ENCODE measurements around the gene LYL1.

Gene LYL1

GRCh38 chr19:13104848-13105711 lies 2.4 kb upstream of the LYL1 start:
- no peak for TF ChIP-seq GATA1 (IDR thresholded peaks at IDR 0.05; ENCODE audit: low read depth, low read length)
- TF ChIP-seq POLR2A (IDR thresholded peaks at IDR 0.05; ENCODE audit: low read length), result peak; percentile 28
- no peak for DNase-seq

DNA sequence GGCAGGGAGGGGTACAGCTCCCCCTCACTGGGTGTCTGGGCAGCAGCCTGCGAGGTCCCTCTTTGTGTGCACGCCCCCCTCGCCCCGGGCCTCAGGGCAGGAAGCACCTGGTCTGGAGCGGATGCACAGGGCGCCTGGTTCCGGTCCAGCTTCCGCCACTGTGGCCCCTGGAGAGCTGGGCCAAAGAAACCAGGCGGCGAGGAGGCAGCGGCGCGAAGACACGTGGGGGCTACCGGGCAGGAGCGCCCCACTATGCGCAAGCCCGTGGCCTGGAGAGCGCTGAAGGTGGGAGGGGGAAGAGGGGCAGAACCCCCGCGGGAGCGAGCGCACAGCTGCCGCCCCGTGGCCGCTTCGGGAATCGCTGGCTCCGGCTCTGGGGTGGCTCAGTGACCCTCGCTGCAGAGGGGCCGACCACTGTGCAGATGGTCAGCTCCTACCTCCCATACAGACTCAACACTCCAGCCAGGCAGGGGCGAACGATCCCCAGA lies 1.7 kb upstream of the LYL1 start:
- peak; percentile 52 for TF ChIP-seq POLR2A (IDR thresholded peaks at IDR 0.05; ENCODE audit: low read length)
- no peak for TF ChIP-seq GATA1 (IDR thresholded peaks at IDR 0.05; ENCODE audit: low read depth, low read length)
- DNase-seq, result peak; percentile 80 to 84

DNA sequence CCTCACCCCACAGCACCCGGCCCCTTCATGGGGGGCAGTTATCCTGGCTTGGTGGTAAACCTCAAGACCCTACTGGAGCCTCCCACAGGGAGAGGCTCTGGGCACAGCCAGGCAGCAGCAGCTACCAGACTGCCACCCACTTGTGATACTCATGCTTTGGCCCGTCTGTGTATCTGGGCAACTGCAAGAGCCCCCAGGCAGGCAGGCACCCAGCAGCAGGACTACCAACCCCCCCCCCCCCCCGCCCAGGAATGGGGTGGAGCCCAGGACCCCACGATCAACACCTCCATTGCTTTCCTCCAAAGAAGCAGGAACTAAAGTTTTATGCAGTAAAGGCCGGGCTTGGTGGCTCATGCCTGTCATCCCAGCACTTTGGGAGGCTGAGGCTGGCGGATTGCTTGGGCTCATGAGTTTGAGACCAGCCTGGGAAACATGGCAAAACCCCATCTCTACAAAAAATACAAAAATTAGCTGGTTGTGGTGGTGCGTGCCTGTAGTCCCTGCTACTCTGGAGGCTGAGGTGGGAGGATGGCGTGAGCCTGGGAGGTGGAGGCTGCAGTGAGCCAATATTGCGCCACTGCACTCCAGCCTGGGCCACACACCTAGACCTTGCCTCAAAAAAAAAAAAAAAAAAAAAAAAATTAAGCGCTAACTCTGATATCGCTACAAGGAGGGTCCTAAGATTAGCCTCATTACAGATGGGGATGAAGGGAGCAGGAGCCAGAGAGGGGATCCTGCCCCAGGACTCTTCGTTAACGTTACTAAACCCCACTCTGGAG lies 1.1 kb upstream of the LYL1 start:
- DNase-seq, result peak in 1 of 2 experiments; percentile 65
- TF ChIP-seq POLR2A (IDR thresholded peaks at IDR 0.05; ENCODE audit: low read length) (no peak), GATA1 (IDR thresholded peaks at IDR 0.05; ENCODE audit: low read depth, low read length) (no peak)

- no peak for DNase-seq
- TF ChIP-seq GATA1 (IDR thresholded peaks at IDR 0.05; ENCODE audit: low read depth, low read length), result no peak
- TF ChIP-seq POLR2A (IDR thresholded peaks at IDR 0.05; ENCODE audit: low read length), result no peak
These were observed 317 bp downstream of the LYL1 start for GRCh38 chr19:13102416-13102665.

- peak; percentile 62 to 63 for DNase-seq
- TF ChIP-seq POLR2A (IDR thresholded peaks at IDR 0.05; ENCODE audit: low read length) (no peak), GATA1 (IDR thresholded peaks at IDR 0.05; ENCODE audit: low read depth, low read length) (no peak)
These were observed 855 bp downstream of the LYL1 start for GRCh38 chr19:13101590-13102415.

GRCh38 chr19:13100841-13101589 lies 1.6 kb downstream of the LYL1 start:
- TF ChIP-seq GATA1 (IDR thresholded peaks at IDR 0.05; ENCODE audit: low read depth, low read length) (no peak), POLR2A (IDR thresholded peaks at IDR 0.05; ENCODE audit: low read length) (no peak)
- DNase-seq, result peak; percentile 63 to 76

DNA sequence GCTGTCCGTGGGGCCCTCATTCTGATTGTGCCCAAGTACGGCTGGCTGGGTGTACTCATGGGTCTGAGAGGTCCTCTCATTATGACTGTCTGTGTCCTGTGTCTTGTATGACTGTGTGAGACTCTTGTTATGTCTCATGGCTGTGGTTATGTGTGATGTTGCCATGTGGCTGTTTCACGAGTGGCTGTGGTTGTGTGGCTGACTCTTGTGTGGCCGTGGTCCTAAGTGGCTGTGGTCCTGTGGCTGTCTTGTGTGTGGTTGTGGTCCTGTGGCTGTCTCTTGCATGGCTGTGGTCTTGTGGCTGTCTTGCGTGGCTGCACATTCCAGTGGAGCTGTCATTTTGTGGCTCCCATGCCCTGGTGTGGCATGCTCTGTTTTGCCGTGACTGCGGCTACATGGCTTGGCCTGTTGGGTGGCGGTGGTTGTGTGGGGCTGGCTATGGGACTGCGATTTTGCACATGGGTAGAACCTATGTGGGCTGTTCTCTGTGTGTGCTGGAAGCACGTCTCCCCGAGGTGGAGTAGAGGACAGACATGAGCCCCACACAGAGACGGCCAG lies 2.5 kb downstream of the LYL1 start:
- no peak for TF ChIP-seq POLR2A (IDR thresholded peaks at IDR 0.05; ENCODE audit: low read length)
- peak; percentile 83 to 89 for DNase-seq

GRCh38 chr19:13099073-13099999 lies 3.3 kb downstream of the LYL1 start:
- TF ChIP-seq POLR2A (IDR thresholded peaks at IDR 0.05; ENCODE audit: low read length), result peak; percentile 67
- no peak for TF ChIP-seq GATA1 (IDR thresholded peaks at IDR 0.05; ENCODE audit: low read depth, low read length)
- peak; percentile 89 for DNase-seq

GRCh38 chr19:13098277-13099072 lies 4.2 kb downstream of the LYL1 start:
- DNase-seq, result peak; percentile 89 to 91
- TF ChIP-seq POLR2A (IDR thresholded peaks at IDR 0.05; ENCODE audit: low read length), result peak; percentile 55
- TF ChIP-seq GATA1 (IDR thresholded peaks at IDR 0.05; ENCODE audit: low read depth, low read length), result no peak

DNA sequence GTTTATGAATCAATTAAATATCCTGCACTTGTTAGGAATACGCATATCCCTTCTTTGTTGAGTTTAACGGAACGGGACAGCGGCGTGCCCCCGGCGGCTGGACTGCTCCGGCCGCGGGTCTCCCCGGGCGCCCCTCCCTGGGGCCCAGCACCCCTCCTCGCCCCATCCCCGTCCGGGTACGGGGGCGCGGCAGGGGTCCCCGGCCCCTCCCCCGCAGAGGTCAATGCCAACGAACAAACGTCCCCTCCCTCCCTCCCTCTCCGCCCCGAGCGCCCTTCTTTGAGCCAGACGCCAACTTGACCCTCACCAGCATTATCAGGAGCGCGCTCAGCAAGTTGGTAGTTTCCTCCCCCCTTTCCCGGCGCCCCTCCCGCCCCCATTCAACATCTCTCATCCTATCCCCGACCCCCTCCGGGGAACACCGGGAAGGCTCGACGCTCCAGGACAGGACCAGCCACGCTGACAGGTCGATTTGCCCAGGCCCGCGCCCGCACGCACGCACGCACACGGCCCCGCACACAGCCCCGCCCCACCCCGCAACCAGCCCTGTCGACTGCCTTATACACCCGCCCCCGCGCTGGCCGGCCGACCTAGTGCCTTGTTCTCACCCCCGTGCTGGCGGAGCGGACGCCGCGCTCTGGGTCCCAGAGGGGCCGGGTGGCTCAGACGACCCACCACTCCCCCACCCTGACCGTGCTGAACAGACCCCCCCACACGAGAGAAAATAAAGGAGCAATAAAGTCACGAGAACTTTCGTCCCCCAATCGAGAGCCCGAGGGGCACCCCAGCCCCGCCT lies 5.0 kb downstream of the LYL1 start:
- DNase-seq, result peak; percentile 88 to 89
- TF ChIP-seq GATA1 (IDR thresholded peaks at IDR 0.05; ENCODE audit: low read depth, low read length), result no peak
- no peak for TF ChIP-seq POLR2A (IDR thresholded peaks at IDR 0.05; ENCODE audit: low read length)
